Stimulated activated CD4-positive, alpha-beta T cell treated with anti-CD3 and anti-CD28 coated beads, Interleukin-12 subunit alpha, Interleukin-12 subunit beta, amount 100 ng/mL, for 4 hours (primary cell): Measurements from ENCODE around the gene OR14I1.

Source experiments
- DNase-seq: peaks from one replicate; pipeline ENCODE4 v3.0.0-alpha.2; 2020

OR14I1 gene

GRCh38 chr1:248702714-248703113 is at the start of gene OR14I1:
Gene OR14I1, minus strand, starts transcription at chr1:248702766.
- no peak for DNase-seq

GRCh38 chr1:248751635-248752034 is 49.1 kb upstream of the OR14I1 start:
- no peak for DNase-seq

- DNase-seq, result no peak
Observed at GRCh38 chr1:248751142-248751541, 48.6 kb upstream of the OR14I1 start.

- DNase-seq, result no peak
Observed at GRCh38 chr1:248750496-248750895, 47.9 kb upstream of the OR14I1 start.

GRCh38 chr1:248748211-248748610 is 45.6 kb upstream of the OR14I1 start:
- no peak for DNase-seq

GRCh38 chr1:248740876-248741275 is 38.3 kb upstream of the OR14I1 start:
- no peak for DNase-seq

GRCh38 chr1:248739572-248740205 is 37.1 kb upstream of the OR14I1 start:
- no peak for DNase-seq

GRCh38 chr1:248737457-248737856 is 34.9 kb upstream of the OR14I1 start:
- no peak for DNase-seq

- no peak for DNase-seq
Observed at GRCh38 chr1:248736977-248737376, 34.4 kb upstream of the OR14I1 start.

GRCh38 chr1:248733566-248733965 is 31.0 kb upstream of the OR14I1 start:
- DNase-seq, result no peak

- no peak for DNase-seq
Observed at GRCh38 chr1:248730507-248731335, 28.2 kb upstream of the OR14I1 start.

GRCh38 chr1:248714248-248714647 is 11.7 kb upstream of the OR14I1 start:
- DNase-seq, result no peak

GRCh38 chr1:248710305-248710900 is 7.8 kb upstream of the OR14I1 start:
- no peak for DNase-seq

GRCh38 chr1:248704606-248705005 is 2.0 kb upstream of the OR14I1 start:
- DNase-seq, result no peak

GRCh38 chr1:248703674-248704073 is 1.1 kb upstream of the OR14I1 start:
- DNase-seq, result no peak

GRCh38 chr1:248699099-248699498 is 3.5 kb downstream of the OR14I1 start:
- DNase-seq, result no peak

- DNase-seq, result no peak
Observed at GRCh38 chr1:248697907-248698306, 4.7 kb downstream of the OR14I1 start.

- no peak for DNase-seq
Observed at GRCh38 chr1:248696774-248697173, 5.8 kb downstream of the OR14I1 start.

GRCh38 chr1:248696261-248696660 is 6.3 kb downstream of the OR14I1 start:
- no peak for DNase-seq

GRCh38 chr1:248695451-248696132 is 7.0 kb downstream of the OR14I1 start:
- no peak for DNase-seq

- DNase-seq, result no peak
Observed at GRCh38 chr1:248691567-248692155, 10.9 kb downstream of the OR14I1 start.

- DNase-seq, result no peak
Observed at GRCh38 chr1:248688527-248689298, 13.9 kb downstream of the OR14I1 start.
